ENCODE measurements around the gene CALML6.

Gene CALML6

GRCh38 chr1:1955621-1956094 lies 40.6 kb downstream of the CALML6 start:
- no peak overlapping the region for H3K27ac ChIP-seq (ENCODE audit: extremely low read depth, low read depth, low read length)
- ChIA-PET CTCF (interaction anchor here (0.5 to 8.8 kb wide), 7 partner anchors 12 to 219 kb away, joined by 3 to 118 read pairs (median 5); no protein-coding TSS in a partner anchor), POLR2A (no interaction called here)
- TF ChIP-seq ZBTB8A (tag by site-specific recombination; IDR thresholded peaks at IDR 0.05) (no peak), ZBTB26 (tag by site-specific recombination; optimal IDR thresholded peaks at IDR 0.05) (no peak), ZNF521 (tag by site-specific recombination; IDR thresholded peaks at IDR 0.05) (no peak), REST (tag by site-specific recombination; IDR thresholded peaks at IDR 0.05) (no peak), YY2 (tag by site-specific recombination; IDR thresholded peaks at IDR 0.05) (no peak), PRDM2 (tag by site-specific recombination; IDR thresholded peaks at IDR 0.05; ENCODE audit: borderline replicate concordance) (no peak), ZNF350 (tag by site-specific recombination; IDR thresholded peaks at IDR 0.05) (no peak), REPIN1 (tag by site-specific recombination; IDR thresholded peaks at IDR 0.05; ENCODE audit: low read depth) (no peak)
- H3K36me3 ChIP-seq (ENCODE audit: control insufficient read depth in 2 of 2, insufficient read depth in 1 of 2, low read length in 2 of 2): no peaks in the 10 kb centered on the region
- no peak overlapping the region for H3K4me3 ChIP-seq (ENCODE audit: low read depth, low read length)
- no peaks in the 10 kb centered on the region; the same call in 1 of the 2 replicates for H3K9me3 ChIP-seq (ENCODE audit: control insufficient read depth, insufficient read depth, low read depth, low read length)
- H3K4me1 ChIP-seq (ENCODE audit: control insufficient read depth, insufficient read depth, low read length): no peaks in the 10 kb centered on the region

GRCh38 chr1:1956101-1956500 lies 41.0 kb downstream of the CALML6 start:
- H3K36me3 ChIP-seq (ENCODE audit: control insufficient read depth in 2 of 2, insufficient read depth in 1 of 2, low read length in 2 of 2): no peaks in the 10 kb centered on the region
- H3K9me3 ChIP-seq (ENCODE audit: control insufficient read depth, insufficient read depth, low read depth, low read length): no peaks in the 10 kb centered on the region
- CTCF ChIA-PET: interaction anchor here (0.5 to 8.8 kb wide), 6 partner anchors 11 to 219 kb away, joined by 3 to 118 read pairs (median 4); no protein-coding TSS in a partner anchor
- no peak overlapping the region for H3K27ac ChIP-seq (ENCODE audit: extremely low read depth, low read depth, low read length)
- POLR2A ChIA-PET: no interaction called here
- H3K4me3 ChIP-seq (ENCODE audit: low read depth, low read length): no peak overlapping the region
- no peaks in the 10 kb centered on the region for H3K4me1 ChIP-seq (ENCODE audit: control insufficient read depth, insufficient read depth, low read length)
- no peak for TF ChIP-seq GFI1B (tag by site-specific recombination; IDR thresholded peaks at IDR 0.05)
- no peak for TF ChIP-seq ZNF629 (tag by site-specific recombination; IDR thresholded peaks at IDR 0.05)
- TF ChIP-seq ZNF518A (tag by site-specific recombination; conservative IDR thresholded peaks at IDR 0.05; ENCODE audit: low read depth): no peak
